Measurements from ENCODE around the gene NRP2. TPM values are rescaled to one million over a fixed set of nuclear protein-coding genes. Genes with fewer than 3 reads are reported as not detected.

NRP2 gene
- total RNA-seq, 2 experiments from 2014 or later, result 0.35 to 2.6 TPM

DNA sequence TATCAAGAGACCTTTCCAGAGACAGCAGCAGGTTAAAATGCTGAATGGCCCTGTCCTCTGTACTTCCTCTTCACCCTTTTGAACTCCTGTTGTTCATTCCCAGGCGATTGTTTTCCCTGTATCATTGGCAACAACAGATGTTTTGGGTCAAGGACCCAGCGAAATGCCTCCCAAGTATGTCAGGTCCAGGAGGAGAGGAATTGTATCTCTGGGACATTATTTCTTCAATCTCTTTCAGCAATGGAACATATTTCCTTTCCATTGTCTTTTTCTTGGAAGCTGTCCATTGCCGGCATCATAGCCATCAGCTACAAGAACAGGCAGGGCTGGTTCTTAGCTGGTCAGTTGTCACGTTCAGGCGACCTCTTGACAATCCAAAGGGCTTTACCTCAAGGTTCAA, 76.2 kb downstream of the NRP2 start:
- H2AFZ ChIP-seq (ENCODE audit: low read length), result no peak overlapping the region
- H4K20me1 ChIP-seq (ENCODE audit: insufficient read depth, low read length), result no peaks in the 10 kb centered on the region
- no peaks in the 10 kb centered on the region for H3K9me3 ChIP-seq (ENCODE audit: low read length)
- ChIA-PET CTCF (ENCODE audit: unreplicated experiment) (no interaction called here), POLR2A (interaction anchor here (0.6 kb wide), 1 partner anchor 244 kb away, joined by 3 read pairs; no protein-coding TSS in a partner anchor)
- TF ChIP-seq EZH2phosphoT487 (IDR thresholded peaks at IDR 0.05; ENCODE audit: borderline replicate concordance, low read depth, low read length), result no peak
- TF ChIP-seq, protein P1, sequence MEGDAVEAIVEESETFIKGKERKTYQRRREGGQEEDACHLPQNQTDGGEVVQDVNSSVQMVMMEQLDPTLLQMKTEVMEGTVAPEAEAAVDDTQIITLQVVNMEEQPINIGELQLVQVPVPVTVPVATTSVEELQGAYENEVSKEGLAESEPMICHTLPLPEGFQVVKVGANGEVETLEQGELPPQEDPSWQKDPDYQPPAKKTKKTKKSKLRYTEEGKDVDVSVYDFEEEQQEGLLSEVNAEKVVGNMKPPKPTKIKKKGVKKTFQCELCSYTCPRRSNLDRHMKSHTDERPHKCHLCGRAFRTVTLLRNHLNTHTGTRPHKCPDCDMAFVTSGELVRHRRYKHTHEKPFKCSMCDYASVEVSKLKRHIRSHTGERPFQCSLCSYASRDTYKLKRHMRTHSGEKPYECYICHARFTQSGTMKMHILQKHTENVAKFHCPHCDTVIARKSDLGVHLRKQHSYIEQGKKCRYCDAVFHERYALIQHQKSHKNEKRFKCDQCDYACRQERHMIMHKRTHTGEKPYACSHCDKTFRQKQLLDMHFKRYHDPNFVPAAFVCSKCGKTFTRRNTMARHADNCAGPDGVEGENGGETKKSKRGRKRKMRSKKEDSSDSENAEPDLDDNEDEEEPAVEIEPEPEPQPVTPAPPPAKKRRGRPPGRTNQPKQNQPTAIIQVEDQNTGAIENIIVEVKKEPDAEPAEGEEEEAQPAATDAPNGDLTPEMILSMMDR (conservative IDR thresholded peaks at IDR 0.05; ENCODE audit: low read length), result no peak
- no peak for DNase-seq (ENCODE audit: low spot score)
- H3K4me1 ChIP-seq (ENCODE audit: insufficient read depth, low read length, poor library complexity, severe bottlenecking), result no peaks in the 10 kb centered on the region
- BruUV-seq (replicated peaks), result no TSS peak
- no peaks in the 10 kb centered on the region for H3K9me2 ChIP-seq (ENCODE audit: insufficient read depth, low read length)
- no peaks in the 10 kb centered on the region for H3K79me2 ChIP-seq (ENCODE audit: insufficient read depth, low read depth, low read length)
- no peak overlapping the region for H3K4me3 ChIP-seq (ENCODE audit: low read depth, low read length, poor library complexity, severe bottlenecking)
- H3K27ac ChIP-seq (ENCODE audit: low read depth, low read length, poor library complexity, severe bottlenecking), result no peak overlapping the region
- H3K4me2 ChIP-seq (ENCODE audit: low read length), result no peak overlapping the region
- intact Hi-C loops (cut with micrococcal nuclease; ENCODE audit: unreplicated experiment), result no loop called here
- no peaks in the 10 kb centered on the region for H3K36me3 ChIP-seq (ENCODE audit: insufficient read depth, low read length)

DNA sequence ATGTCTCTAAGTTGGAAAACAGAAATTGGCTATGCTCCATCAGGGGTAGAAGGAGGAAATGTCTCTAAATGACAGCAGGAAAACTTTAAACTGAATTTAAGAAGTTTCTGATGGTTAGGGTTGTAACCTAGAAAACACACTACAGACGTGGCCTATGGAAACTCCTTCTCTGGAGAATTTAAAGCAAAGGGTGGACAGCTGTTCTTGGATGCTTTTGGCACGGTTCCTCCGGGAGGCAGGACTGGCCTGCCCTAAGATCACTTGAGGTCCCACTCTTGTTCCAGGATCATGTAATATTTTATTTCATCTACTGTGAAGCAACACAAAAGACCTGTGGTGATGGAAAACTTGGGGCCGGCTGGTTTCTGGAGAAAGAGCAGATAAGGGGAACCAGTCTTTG, 77.0 kb downstream of the NRP2 start:
- BruUV-seq (replicated peaks), result no TSS peak
- Histone ChIP-seq H3K4me3 (ENCODE audit: low read depth, low read length, poor library complexity, severe bottlenecking) (no peak overlapping the region), H3K27ac (ENCODE audit: low read depth, low read length, poor library complexity, severe bottlenecking) (no peak overlapping the region), H3K9me2 (ENCODE audit: insufficient read depth, low read length) (no peaks in the 10 kb centered on the region), H3K9me3 (ENCODE audit: low read length) (no peaks in the 10 kb centered on the region), H3K4me2 (ENCODE audit: low read length) (no peak overlapping the region), H3K79me2 (ENCODE audit: insufficient read depth, low read depth, low read length) (no peaks in the 10 kb centered on the region), H4K20me1 (ENCODE audit: insufficient read depth, low read length) (no peaks in the 10 kb centered on the region), H2AFZ (ENCODE audit: low read length) (no peak overlapping the region), H3K4me1 (ENCODE audit: insufficient read depth, low read length, poor library complexity, severe bottlenecking) (no peaks in the 10 kb centered on the region), H3K36me3 (ENCODE audit: insufficient read depth, low read length) (no peaks in the 10 kb centered on the region)
- ChIA-PET POLR2A (no interaction called here), CTCF (ENCODE audit: unreplicated experiment) (no interaction called here)
- no peak for DNase-seq (ENCODE audit: low spot score)
- intact Hi-C loops (cut with micrococcal nuclease; ENCODE audit: unreplicated experiment), result no loop called here
- TF ChIP-seq, protein P1 (conservative IDR thresholded peaks at IDR 0.05; ENCODE audit: low read length), result no peak
- no peak for TF ChIP-seq EZH2phosphoT487 (IDR thresholded peaks at IDR 0.05; ENCODE audit: borderline replicate concordance, low read depth, low read length)

DNA sequence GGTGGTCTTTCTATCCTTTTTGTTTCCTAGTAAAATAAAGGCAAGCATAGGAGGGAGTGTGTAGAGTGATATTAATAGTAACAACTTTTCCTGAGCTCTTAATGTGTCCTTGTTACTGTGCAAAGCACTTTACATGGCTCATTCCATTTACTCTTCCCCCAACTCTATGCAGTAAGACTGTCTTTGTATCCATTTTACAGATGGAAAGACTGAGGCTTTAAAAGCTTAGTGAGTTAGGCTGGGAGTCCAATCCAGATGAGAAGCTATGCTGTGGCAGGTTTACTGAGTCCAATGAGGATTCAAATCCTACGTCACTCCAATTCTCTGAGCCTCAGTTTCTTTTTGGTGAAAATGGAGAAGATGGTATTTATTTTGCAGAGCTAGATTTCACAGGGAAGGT, 77.4 kb downstream of the NRP2 start:
- H3K4me1 ChIP-seq (ENCODE audit: insufficient read depth, low read length, poor library complexity, severe bottlenecking), result no peaks in the 10 kb centered on the region
- no peak overlapping the region for H3K4me3 ChIP-seq (ENCODE audit: low read depth, low read length, poor library complexity, severe bottlenecking)
- no peak overlapping the region for H3K27ac ChIP-seq (ENCODE audit: low read depth, low read length, poor library complexity, severe bottlenecking)
- TF ChIP-seq, protein P1 (conservative IDR thresholded peaks at IDR 0.05; ENCODE audit: low read length), result no peak
- TF ChIP-seq EZH2phosphoT487 (IDR thresholded peaks at IDR 0.05; ENCODE audit: borderline replicate concordance, low read depth, low read length), result no peak
- CTCF ChIA-PET (ENCODE audit: unreplicated experiment), result no interaction called here
- no peaks in the 10 kb centered on the region for H3K79me2 ChIP-seq (ENCODE audit: insufficient read depth, low read depth, low read length)
- H3K9me2 ChIP-seq (ENCODE audit: insufficient read depth, low read length), result no peaks in the 10 kb centered on the region
- no peak overlapping the region for H3K4me2 ChIP-seq (ENCODE audit: low read length)
- POLR2A ChIA-PET, result no interaction called here
- H3K9me3 ChIP-seq (ENCODE audit: low read length), result no peaks in the 10 kb centered on the region
- BruUV-seq (replicated peaks), result no TSS peak
- H3K36me3 ChIP-seq (ENCODE audit: insufficient read depth, low read length), result no peaks in the 10 kb centered on the region
- no peak overlapping the region for H2AFZ ChIP-seq (ENCODE audit: low read length)
- intact Hi-C loops (cut with micrococcal nuclease; ENCODE audit: unreplicated experiment), result no loop called here
- no peak for DNase-seq (ENCODE audit: low spot score)
- no peaks in the 10 kb centered on the region for H4K20me1 ChIP-seq (ENCODE audit: insufficient read depth, low read length)
